Measurements from ENCODE around the gene C2orf81. TPM values are rescaled to one million over a fixed set of nuclear protein-coding genes. Genes with fewer than 3 reads are reported as not detected.

The C2orf81 gene
- total RNA-seq, 1 experiment from 2014 or later: 4.0 TPM

GRCh38 chr2:74441690-74442482 is 20.5 kb upstream of the C2orf81 start, which contains the start of gene RTKN:
RTKN (minus strand) TSS chr2:74441937; CDS start chr2:74441816, 121 bp downstream.
- Mint-ChIP-seq H3K9me3 (ENCODE audit: low read depth, unreplicated experiment) (no peaks in the 10 kb centered on the region), H3K4me1 (ENCODE audit: low read depth, unreplicated experiment) (peaks cover 47% of the 10 kb centered on the region), H3K36me3 (ENCODE audit: insufficient read depth, unreplicated experiment) (peaks cover 38% of the 10 kb centered on the region), H3K4me3 (ENCODE audit: low read depth, unreplicated experiment) (peak within 1 kb of the TSS; percentile 97), H3K27ac (ENCODE audit: unreplicated experiment) (peak within 1 kb of the TSS; percentile 100), H3K27me3 (ENCODE audit: unreplicated experiment) (peaks cover 12% of the 10 kb centered on the region)
- BruUV-seq (replicated peaks): TSS peak; percentile 65
- CTCF ChIA-PET: interaction anchor here (0.9 to 1.1 kb wide), 5 partner anchors 13 to 42 kb away, joined by 3 to 8 read pairs (median 5); partner anchors contain the start of genes C2orf81, INO80B, WBP1 and WDR54
- peak; percentile 89 for DNase-seq
- TF ChIP-seq CTCF (IDR thresholded peaks at IDR 0.05; ENCODE audit: unreplicated experiment): no peak
- intact Hi-C loops (cut with micrococcal nuclease; ENCODE audit: unreplicated experiment): loop anchor here (1.0 to 2.0 kb wide), 2 partner anchors 13 to 41 kb away; partner anchors contain the start of genes INO80B and TTC31

GRCh38 chr2:74441170-74441689 is 19.8 kb upstream of the C2orf81 start:
- no peak for DNase-seq

GRCh38 chr2:74440378-74441169 is 19.2 kb upstream of the C2orf81 start:
- Mint-ChIP-seq H3K36me3 (ENCODE audit: insufficient read depth, unreplicated experiment) (peaks cover 38% of the 10 kb centered on the region), H3K9me3 (ENCODE audit: low read depth, unreplicated experiment) (no peaks in the 10 kb centered on the region), H3K27me3 (ENCODE audit: unreplicated experiment) (peaks cover 10% of the 10 kb centered on the region), H3K4me3 (ENCODE audit: low read depth, unreplicated experiment) (peak overlapping the region; percentile 97), H3K27ac (ENCODE audit: unreplicated experiment) (peak overlapping the region; percentile 100), H3K4me1 (ENCODE audit: low read depth, unreplicated experiment) (peaks cover 47% of the 10 kb centered on the region)
- BruUV-seq (replicated peaks): TSS peak; percentile 43
- intact Hi-C loops (cut with micrococcal nuclease; ENCODE audit: unreplicated experiment): loop anchor here (1.0 to 2.0 kb wide), 2 partner anchors 14 to 43 kb away; partner anchors contain the start of genes INO80B and TTC31
- peak; percentile 92 for DNase-seq
- CTCF ChIA-PET: interaction anchor here (0.9 to 1.3 kb wide), 3 partner anchors 19 to 42 kb away, joined by 4 to 5 read pairs (median 4); partner anchors contain the start of genes C2orf81, CCDC142, MOGS and TTC31
- TF ChIP-seq CTCF (IDR thresholded peaks at IDR 0.05; ENCODE audit: unreplicated experiment): no peak

More at GRCh38 chr2:74441170-74441689, 19.8 kb upstream of the C2orf81 start:
- H3K27me3 Mint-ChIP-seq (ENCODE audit: unreplicated experiment): peaks cover 12% of the 10 kb centered on the region
- H3K4me3 Mint-ChIP-seq (ENCODE audit: low read depth, unreplicated experiment): peak overlapping the region; percentile 97
- CTCF ChIA-PET: no interaction called here
- no TSS peak for BruUV-seq (replicated peaks)
- peaks cover 38% of the 10 kb centered on the region for H3K36me3 Mint-ChIP-seq (ENCODE audit: insufficient read depth, unreplicated experiment)
- intact Hi-C loops (cut with micrococcal nuclease; ENCODE audit: unreplicated experiment): loop anchor here (1.0 to 2.0 kb wide), 2 partner anchors 14 to 42 kb away; partner anchors contain the start of genes INO80B and TTC31
- no peak for TF ChIP-seq CTCF (IDR thresholded peaks at IDR 0.05; ENCODE audit: unreplicated experiment)
- H3K27ac Mint-ChIP-seq (ENCODE audit: unreplicated experiment): peak overlapping the region; percentile 100
- H3K9me3 Mint-ChIP-seq (ENCODE audit: low read depth, unreplicated experiment): no peaks in the 10 kb centered on the region
- H3K4me1 Mint-ChIP-seq (ENCODE audit: low read depth, unreplicated experiment): peaks cover 47% of the 10 kb centered on the region
